Kidney (tissue), 14 donors: ENCODE results near the gene CCS. TPM values are rescaled to one million over a fixed set of nuclear protein-coding genes. Genes with fewer than 3 reads are reported as not detected.

Source experiments
- DNase-seq, 5 donors: peaks; one replicate each; pipeline ENCODE4 v3.0.0-alpha.2; 2013 to 2020
- FAIRE-seq: peaks from 2 replicates; lab custom pipeline; 2012; peaks lifted over from hg19 to GRCh38; lab: Jason Lieb, UNC
- H3K27ac ChIP-seq, 2 donors: one replicate each; pipeline ENCODE4 v1.7.0; 2013; ENCODE audit warnings: low read depth in 2 of 2, low read length in 2 of 2, inconsistent platforms in 1 of 2
- H3K27me3 ChIP-seq: one replicate; pipeline ENCODE4 v1.7.1; 2013; ENCODE audit warnings: low read length, inconsistent platforms; ENCODE audit not compliant: control insufficient read depth, insufficient read depth
- H3K36me3 ChIP-seq, 3 donors: one replicate each; pipeline versions ENCODE4 v1.7.0 to v1.7.1; 2013; ENCODE audit warnings: low read length in 3 of 3, control low read depth in 1 of 3, inconsistent platforms in 1 of 3; ENCODE audit not compliant: insufficient read depth in 3 of 3, control insufficient read depth in 2 of 3
- H3K4me1 ChIP-seq, 3 donors: one replicate each; pipeline versions ENCODE4 v1.7.0 to v1.7.1; 2013; ENCODE audit warnings: low read length in 3 of 3, inconsistent platforms in 1 of 3, low read depth in 1 of 3; ENCODE audit not compliant: control insufficient read depth in 2 of 3, insufficient read depth in 2 of 3
- H3K4me3 ChIP-seq, 3 donors: one replicate each; pipeline versions ENCODE4 v1.7.0 to v1.8.1; 2013; ENCODE audit warnings: low read length in 3 of 3, control low read depth in 1 of 3, inconsistent platforms in 1 of 3
- H3K9ac ChIP-seq, 3 donors: one replicate each; pipeline versions ENCODE4 v1.7.0 to v1.7.1; 2013; ENCODE audit warnings: low read length in 3 of 3, control low read depth in 1 of 3, inconsistent platforms in 1 of 3
- H3K9me3 ChIP-seq, 3 donors: one replicate each; pipeline versions ENCODE4 v1.7.0 to v1.7.1; 2013; ENCODE audit warnings: low read length in 3 of 3, control low read depth in 1 of 3, inconsistent platforms in 1 of 3; ENCODE audit not compliant: control insufficient read depth in 2 of 3, insufficient read depth in 1 of 3
- CTCF ChIP-seq: IDR thresholded peaks from 3 replicates; pipeline ENCODE4 v1.5.1; 2012; ENCODE audit warnings: mild to moderate bottlenecking, moderate library complexity, borderline replicate concordance; ENCODE audit not compliant: insufficient read depth; ENCODE audit errors: extremely low read depth
- intact Hi-C: fragments of 100-400 bp; cut with DNase I; formaldehyde crosslinking; loops from one replicate; pipeline ENCODE4 v1.11.1; 2022
- polyA plus RNA-seq: library from polyadenylated mRNA; stranded (reverse); fragments of 350-450 nt; fragmentation: Illumina TruSeq; extraction: RNeasy Lipid Tissue Mini Kit (QIAGEN cat#74804); gene quantifications from one replicate; pipeline ENCODE4 v1.2.3, GENCODE V29; 2014; ENCODE audit warnings: low read depth, low replicate concordance; ENCODE audit not compliant: insufficient read depth
- total RNA-seq: library from RNA; stranded (reverse); fragmentation: NEBNext Ultra II Directional; extraction: Animal tissue kit (Norgen Biotek cat#: 25700); gene quantifications from one replicate; pipeline ENCODE4 v1.2.1, GENCODE V29; 2021
- donor health status: control.
- donor health status: control.
- donor health status: control.
- donor health status: control.
- donor health status: control.
- donor health status: DM: yes; HTN: yes; CAD: no.
- donor health status: Normal renal cell carcinoma (clear cell type).

CCS gene
- total and polyA plus RNA-seq, 2 donors from 2014 or later, result 40.7 to 78.7 TPM

GRCh38 chr11:66562275-66562674 lies 30.7 kb upstream of the CCS start:
- TF ChIP-seq CTCF, result no peak
- no peak overlapping the region for H3K9ac ChIP-seq
- H3K4me3 ChIP-seq, result no peak overlapping the region
- H3K4me1 ChIP-seq, result peaks cover 0 to 4% (median 0%) of the 10 kb centered on the region in 3 donors
- no peak overlapping the region for H3K27ac ChIP-seq
- H3K27me3 ChIP-seq, result peaks cover 4% of the 10 kb centered on the region
- intact Hi-C loops, result no loop called here
- no peak for FAIRE-seq
- H3K9me3 ChIP-seq, result no peaks in the 10 kb centered on the region
- peaks cover 0 to 2% (median 0%) of the 10 kb centered on the region in 3 donors for H3K36me3 ChIP-seq
- no peak for DNase-seq

- DNase-seq (no peak), FAIRE-seq (no peak)
- Histone ChIP-seq H3K27me3 (peaks cover 3% of the 10 kb centered on the region), H3K9me3 (no peaks in the 10 kb centered on the region), H3K4me1 (peaks cover 0 to 10% (median 0%) of the 10 kb centered on the region in 3 donors), H3K27ac (no peak overlapping the region), H3K4me3 (no peak overlapping the region), H3K36me3 (peaks cover 0 to 2% (median 0%) of the 10 kb centered on the region in 3 donors), H3K9ac (no peak overlapping the region)
- intact Hi-C loops, result no loop called here
- no peak for TF ChIP-seq CTCF
Measured at GRCh38 chr11:66562907-66563583, 29.9 kb upstream of the CCS start.

DNA sequence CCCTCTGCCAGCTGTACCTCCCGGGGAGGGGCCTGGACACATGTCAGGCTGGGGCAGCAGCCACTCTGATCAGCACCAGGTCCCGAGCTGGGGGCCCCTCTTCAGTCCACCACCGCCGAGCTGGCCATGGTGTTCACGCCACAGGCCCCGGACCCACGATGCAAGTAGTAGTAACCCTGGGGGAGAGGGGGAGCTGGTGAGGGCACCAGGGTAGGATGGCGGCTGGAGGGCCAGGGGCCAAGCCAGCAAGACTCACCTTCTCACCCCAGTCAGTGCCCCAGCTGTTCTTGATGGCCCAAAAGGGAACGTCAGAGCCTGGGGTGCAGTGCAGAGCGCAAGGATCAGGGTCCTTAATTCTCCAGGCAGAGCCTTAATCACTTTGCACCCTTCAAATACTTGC lies 29.2 kb upstream of the CCS start:
- no peak for TF ChIP-seq CTCF
- no peak overlapping the region for H3K27ac ChIP-seq
- H3K4me1 ChIP-seq, result peaks cover 0 to 13% (median 0%) of the 10 kb centered on the region in 3 donors
- H3K4me3 ChIP-seq, result no peak overlapping the region
- H3K36me3 ChIP-seq, result peaks cover 0 to 2% (median 0%) of the 10 kb centered on the region in 3 donors
- no peaks in the 10 kb centered on the region for H3K27me3 ChIP-seq
- H3K9ac ChIP-seq, result no peak overlapping the region
- no peak for DNase-seq
- no peaks in the 10 kb centered on the region for H3K9me3 ChIP-seq
- no peak for FAIRE-seq
- intact Hi-C loops, result no loop called here
